GM12864 (cell line): ENCODE data around the gene ELF4.
A peak's percentile ranks its signal among the peaks of the same experiment; 100 is the strongest.

Source experiments
- DNase-seq: peaks from one replicate; pipeline ENCODE4 v3.0.0-alpha.2; 2011; ENCODE audit warnings: low read depth
- H3K4me3 ChIP-seq: 2 replicates; pipeline ENCODE4 v1.5.1; 2011; ENCODE audit warnings: mild to moderate bottlenecking, low read depth, low read length, control low read depth
- TF ChIP-seq, protein P1 (sequence below): IDR thresholded peaks from 2 replicates; pipeline ENCODE4 v1.5.1; 2011; ENCODE audit warnings: low read depth, mild to moderate bottlenecking, moderate library complexity, low read length, control low read depth, inconsistent platforms; ENCODE audit errors: missing control alignments

ELF4 gene

DNA sequence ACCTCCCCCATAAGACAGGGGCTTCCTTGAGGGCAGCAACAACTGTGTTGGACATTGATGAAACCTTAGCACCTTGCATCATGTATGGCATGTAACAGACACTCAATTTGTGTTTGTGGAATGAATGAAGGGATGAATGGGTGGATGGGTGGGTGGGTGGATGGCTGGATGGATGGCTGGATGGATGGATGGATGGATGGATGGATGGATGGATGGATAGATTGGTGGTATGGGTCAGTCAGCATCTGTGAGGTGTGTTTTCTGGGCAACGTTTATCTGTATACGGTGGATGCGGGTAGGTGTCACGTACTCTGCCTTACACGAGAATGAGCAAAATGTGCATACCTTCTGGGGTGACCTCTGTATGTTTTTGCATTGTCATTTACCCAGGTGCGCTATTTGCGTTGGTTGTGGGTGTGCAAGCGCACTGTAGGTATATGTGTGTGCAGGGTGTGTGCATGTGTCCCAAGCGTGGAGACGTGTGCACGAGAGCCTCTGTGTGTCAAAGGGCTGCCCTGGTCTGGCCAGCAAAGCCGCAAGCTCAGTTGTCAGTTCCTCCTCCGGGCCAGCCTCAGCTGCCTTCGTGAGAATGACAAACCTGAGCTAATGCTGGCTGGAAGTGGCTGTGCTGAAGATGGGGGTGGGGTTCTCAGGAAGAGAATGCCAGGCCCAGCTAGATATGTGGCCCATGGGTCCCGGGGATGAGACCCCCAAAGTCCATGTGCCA is 26.5 kb downstream of the ELF4 start:
- peak overlapping the region; percentile 55 for H3K4me3 ChIP-seq
- TF ChIP-seq, protein P1, sequence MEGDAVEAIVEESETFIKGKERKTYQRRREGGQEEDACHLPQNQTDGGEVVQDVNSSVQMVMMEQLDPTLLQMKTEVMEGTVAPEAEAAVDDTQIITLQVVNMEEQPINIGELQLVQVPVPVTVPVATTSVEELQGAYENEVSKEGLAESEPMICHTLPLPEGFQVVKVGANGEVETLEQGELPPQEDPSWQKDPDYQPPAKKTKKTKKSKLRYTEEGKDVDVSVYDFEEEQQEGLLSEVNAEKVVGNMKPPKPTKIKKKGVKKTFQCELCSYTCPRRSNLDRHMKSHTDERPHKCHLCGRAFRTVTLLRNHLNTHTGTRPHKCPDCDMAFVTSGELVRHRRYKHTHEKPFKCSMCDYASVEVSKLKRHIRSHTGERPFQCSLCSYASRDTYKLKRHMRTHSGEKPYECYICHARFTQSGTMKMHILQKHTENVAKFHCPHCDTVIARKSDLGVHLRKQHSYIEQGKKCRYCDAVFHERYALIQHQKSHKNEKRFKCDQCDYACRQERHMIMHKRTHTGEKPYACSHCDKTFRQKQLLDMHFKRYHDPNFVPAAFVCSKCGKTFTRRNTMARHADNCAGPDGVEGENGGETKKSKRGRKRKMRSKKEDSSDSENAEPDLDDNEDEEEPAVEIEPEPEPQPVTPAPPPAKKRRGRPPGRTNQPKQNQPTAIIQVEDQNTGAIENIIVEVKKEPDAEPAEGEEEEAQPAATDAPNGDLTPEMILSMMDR: no peak
- DNase-seq: peak; percentile 48

DNA sequence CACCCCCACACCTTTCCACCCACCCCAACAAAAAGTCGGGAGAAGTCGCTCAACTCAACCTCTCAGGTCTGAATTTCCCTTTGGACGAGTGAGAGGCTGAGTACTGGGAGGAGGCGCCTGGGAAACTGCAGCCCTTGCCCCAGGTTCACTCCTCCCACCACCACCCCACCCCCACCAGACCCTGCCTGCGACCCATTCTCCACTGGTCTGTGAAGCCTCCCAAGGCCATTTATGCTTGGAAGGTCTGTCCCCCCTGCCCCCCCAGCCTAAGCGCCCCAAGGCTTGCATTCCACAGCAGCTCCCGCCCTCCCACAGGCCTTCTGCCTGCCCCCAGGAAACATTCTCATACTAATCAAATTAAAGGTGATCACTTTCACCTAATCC is 27.2 kb downstream of the ELF4 start:
- H3K4me3 ChIP-seq: peak overlapping the region; percentile 24; the same call in 1 of the 2 replicates
- TF ChIP-seq, protein P1: no peak
- DNase-seq: no peak

DNA sequence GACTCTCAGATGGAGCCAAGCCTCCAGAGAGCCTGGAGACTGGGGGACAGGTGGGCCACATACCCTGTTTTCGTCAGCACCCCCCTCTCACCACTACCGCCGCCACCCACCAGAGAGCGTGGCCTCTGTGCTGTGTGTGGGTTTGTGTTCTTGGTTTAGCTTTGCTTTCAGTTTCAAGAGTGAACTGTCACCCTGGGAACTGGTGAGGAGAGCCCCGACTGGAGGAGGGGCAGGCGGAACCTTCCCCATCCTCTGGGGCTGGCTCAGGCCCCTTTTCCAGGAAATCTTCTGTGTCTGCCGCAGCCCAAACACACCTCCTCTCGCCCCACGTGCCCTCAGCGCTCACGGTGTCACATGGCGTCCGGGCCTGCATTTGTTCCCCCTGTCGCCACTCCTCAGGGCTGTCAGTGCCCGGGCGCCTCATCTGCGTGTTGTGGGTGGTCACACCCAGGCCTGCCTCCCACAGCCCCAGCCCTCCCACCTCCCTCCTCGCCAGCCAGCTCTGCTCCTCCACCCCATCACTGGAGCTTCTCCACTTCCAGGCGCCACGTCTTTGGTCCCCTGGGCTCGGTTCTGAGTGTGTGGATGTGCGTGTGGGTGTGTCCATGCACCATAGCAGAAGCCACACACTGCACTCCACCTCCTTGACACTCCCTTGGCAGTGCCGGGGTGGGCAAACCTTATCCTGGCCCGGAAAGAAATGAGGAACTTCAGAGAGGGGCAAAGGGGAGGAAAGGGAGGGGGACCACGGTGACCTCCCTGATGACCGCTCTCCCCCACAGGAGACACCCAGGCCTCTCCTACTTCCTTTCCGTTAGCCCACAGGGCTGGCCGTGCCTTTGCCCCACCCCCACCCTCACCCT is 27.8 kb downstream of the ELF4 start:
- peak; percentile 55 for DNase-seq
- H3K4me3 ChIP-seq: peak overlapping the region; percentile 24

DNA sequence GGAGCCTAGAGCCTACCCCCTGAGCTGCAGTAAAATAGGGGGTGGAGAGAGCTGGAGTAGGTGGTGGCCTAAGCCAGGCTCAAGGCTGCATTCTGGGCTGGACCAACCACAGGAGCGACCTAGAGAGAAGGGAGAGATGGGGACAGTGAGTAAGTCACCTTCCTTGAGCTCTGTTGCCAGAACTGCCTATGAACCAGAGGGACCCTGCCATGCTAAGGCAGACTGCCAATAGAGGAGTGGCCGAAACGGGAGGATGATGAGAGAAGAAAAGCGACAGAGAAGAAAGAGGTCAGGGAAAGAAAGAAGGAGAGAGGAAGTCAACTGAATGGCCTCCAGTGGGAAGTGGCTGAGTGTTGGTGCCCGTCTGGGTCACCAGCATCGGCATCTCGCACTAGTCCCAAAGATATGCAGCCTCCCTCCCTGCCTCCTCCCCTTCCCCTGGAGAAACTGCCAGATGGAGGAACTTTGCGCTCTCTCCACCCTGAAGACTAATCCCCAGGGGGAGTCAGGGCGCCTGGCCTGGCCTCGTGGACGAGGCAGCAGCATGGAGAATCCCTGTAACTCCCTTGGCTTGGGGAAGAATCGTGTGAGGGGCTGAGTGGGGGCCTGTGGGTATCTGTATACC is 28.8 kb downstream of the ELF4 start:
- no peak overlapping the region for H3K4me3 ChIP-seq
- DNase-seq: no peak
- TF ChIP-seq, protein P1: no peak

More for the DNA sequence above, 27.8 kb downstream of the ELF4 start:
- TF ChIP-seq, protein P1: peak; percentile 54

DNA sequence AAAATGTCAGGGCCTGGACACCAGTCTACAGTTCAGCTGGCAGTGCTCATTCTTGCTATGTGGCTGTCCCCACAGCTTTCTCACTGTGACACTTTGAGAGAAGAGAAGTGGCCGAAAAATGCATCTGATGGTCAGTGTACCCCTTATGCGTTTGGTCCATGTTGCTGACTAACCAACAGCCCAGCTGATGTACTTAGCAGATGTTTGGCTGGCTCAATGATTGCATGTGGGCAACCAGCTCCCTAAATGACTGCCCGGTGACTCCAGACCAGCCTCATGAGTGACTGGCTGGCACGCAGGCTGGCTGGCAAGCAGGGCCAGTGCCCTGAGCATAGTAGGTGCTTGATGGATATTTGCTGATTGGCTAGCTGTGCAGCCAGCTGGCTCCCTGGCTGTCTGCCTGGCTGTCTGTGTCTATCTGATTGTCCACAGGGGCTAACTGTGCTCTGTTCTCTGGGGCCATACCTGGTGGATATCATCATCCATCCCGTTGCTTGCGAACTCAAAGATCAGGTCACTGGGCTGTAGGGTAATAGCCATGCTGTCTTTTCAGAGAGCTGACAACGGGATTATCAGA is 29.4 kb downstream of the ELF4 start:
- no peak overlapping the region for H3K4me3 ChIP-seq
- TF ChIP-seq, protein P1: no peak
- DNase-seq: no peak

DNA sequence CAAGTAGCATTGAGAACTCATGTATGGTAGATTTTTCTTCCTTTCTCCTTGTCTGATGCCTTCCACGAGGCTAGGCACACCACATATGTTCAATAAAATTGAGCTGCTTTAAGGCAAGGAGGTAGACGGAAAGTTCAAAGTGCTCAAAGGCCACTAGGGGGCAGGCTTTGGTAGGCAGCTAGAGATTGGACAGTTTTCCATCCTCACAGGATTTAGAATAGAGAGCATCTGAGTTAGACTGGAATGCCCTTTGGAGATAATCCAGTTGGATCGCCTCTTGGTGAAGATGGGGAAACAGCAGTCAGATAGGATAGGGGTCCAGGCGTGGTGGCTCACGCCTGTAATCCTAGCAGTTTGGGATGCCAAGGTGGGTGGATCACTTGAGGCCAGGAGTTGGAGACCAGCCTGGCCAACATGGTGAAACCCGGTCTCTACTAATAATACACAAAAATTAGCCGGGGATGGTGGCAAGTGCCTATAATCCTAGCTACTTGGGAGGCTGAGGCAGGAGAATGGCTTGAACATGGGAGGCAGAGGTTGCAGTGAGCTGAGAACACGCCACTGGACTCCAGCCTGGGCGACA is 30.4 kb downstream of the ELF4 start:
- H3K4me3 ChIP-seq: no peak overlapping the region
- TF ChIP-seq, protein P1: peak; percentile 63
- DNase-seq: no peak
